ENCODE results near the gene EPOP. TPM values are rescaled to one million over a fixed set of nuclear protein-coding genes. Genes with fewer than 3 reads are reported as not detected.

Gene EPOP
- total and polyA plus RNA-seq, 2 experiments from 2014 or later: 0.42 to 2.4 TPM

DNA sequence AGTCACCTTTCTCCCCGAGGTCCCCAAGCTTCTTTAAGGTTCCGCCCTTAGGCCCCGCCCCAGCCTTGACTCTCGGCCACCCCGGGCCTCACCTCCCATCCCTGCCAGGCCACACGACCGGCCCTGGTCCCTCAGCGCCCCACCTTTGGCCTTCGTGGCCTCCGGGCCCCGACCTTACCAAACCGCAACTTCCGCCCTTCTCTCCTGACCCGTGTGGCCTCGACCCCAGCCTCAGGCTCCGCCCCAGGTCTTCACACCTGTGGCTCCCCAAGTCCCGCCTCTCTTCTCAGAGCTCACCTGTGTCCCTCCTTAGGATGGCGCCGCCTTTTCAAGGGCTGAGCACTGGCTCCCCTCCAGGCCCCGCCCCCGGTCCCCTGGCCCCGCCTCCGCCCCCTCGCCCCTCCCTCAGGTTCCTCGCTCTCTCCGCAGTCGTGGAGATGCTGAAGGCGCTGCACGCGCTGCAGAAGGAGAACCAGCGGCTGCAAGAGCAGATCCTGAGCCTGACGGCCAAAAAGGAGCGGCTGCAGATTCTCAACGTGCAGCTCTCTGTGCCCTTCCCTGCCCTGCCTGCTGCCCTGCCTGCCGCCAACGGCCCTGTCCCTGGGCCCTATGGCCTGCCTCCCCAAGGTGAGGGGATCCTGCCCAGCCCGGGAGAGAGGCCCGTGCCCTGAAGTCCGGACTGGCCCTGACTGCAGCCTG is 45.3 kb upstream of the EPOP start:
- Histone ChIP-seq H3K27me3 (ENCODE audit: insufficient read depth) (peaks cover 31% of the 10 kb centered on the region), H3K36me3 (ENCODE audit: insufficient read depth) (no peaks in the 10 kb centered on the region), H2AFZ (peak overlapping the region; percentile 94), H3K4me1 (ENCODE audit: insufficient read depth) (peaks cover 8% of the 10 kb centered on the region; the same call in 1 of the 2 replicates), H3F3A (replicated peaks; ENCODE audit: low read depth) (peaks cover 9% of the 10 kb centered on the region), H3K9me2 (ENCODE audit: insufficient read depth) (no peaks in the 10 kb centered on the region), H3K4me3 (peak overlapping the region; percentile 43), H3K4me2 (peak overlapping the region; percentile 71), H3K27ac (ENCODE audit: low read depth) (no peak overlapping the region), H4K20me1 (replicated peaks; ENCODE audit: insufficient read depth) (no peaks in the 10 kb centered on the region), H3K79me2 (replicated peaks; ENCODE audit: insufficient read depth) (no peaks in the 10 kb centered on the region)
- DNase-seq (ENCODE audit: low spot score) (peak; percentile 98), ATAC-seq (peak; percentile 79)
- Mint-ChIP-seq H3K36me3 (ENCODE audit: low read depth) (peaks cover 7% of the 10 kb centered on the region; the same call in 1 of the 3 replicates), H3K4me3 (peak overlapping the region; percentile 57), H3K27ac (no peak overlapping the region), H3K9me3 (no peaks in the 10 kb centered on the region; the same call in 2 of the 3 replicates), H3K4me1 (peaks cover 50% of the 10 kb centered on the region), H3K27me3 (ENCODE audit: insufficient read depth, low read depth, poor library complexity) (peaks cover 29% of the 10 kb centered on the region)
- TF ChIP-seq STAT1 (IDR thresholded peaks at IDR 0.05; ENCODE audit: unreplicated experiment) (no peak), POLR2AphosphoS5 (IDR thresholded peaks at IDR 0.05; ENCODE audit: low read depth) (0 out of 2 replicates have a peak, but pooled peaks have one; percentile 37), EZH2 (IDR thresholded peaks at IDR 0.05; ENCODE audit: low read depth, unreplicated experiment) (no peak)

- peak; percentile 58 for ATAC-seq
- H3K9me3 Mint-ChIP-seq: no peaks in the 10 kb centered on the region; the same call in 1 of the 3 replicates
- Histone ChIP-seq H2AFZ (peak overlapping the region; percentile 87), H3F3A (replicated peaks; ENCODE audit: low read depth) (peaks cover 9% of the 10 kb centered on the region), H3K4me2 (peak overlapping the region; percentile 71), H3K9me2 (ENCODE audit: insufficient read depth) (no peaks in the 10 kb centered on the region), H3K27ac (ENCODE audit: low read depth) (no peak overlapping the region), H3K4me1 (ENCODE audit: insufficient read depth) (peaks cover 8% of the 10 kb centered on the region; the same call in 1 of the 2 replicates), H4K20me1 (replicated peaks; ENCODE audit: insufficient read depth) (no peaks in the 10 kb centered on the region), H3K4me3 (peak overlapping the region; percentile 43), H3K79me2 (replicated peaks; ENCODE audit: insufficient read depth) (no peaks in the 10 kb centered on the region), H3K36me3 (ENCODE audit: insufficient read depth) (no peaks in the 10 kb centered on the region), H3K27me3 (ENCODE audit: insufficient read depth) (peaks cover 31% of the 10 kb centered on the region)
- DNase-seq (ENCODE audit: low spot score): peak; percentile 88
- no peak overlapping the region for H3K27ac Mint-ChIP-seq
- H3K27me3 Mint-ChIP-seq (ENCODE audit: insufficient read depth, low read depth, poor library complexity): peaks cover 30% of the 10 kb centered on the region
- peaks cover 7% of the 10 kb centered on the region for H3K36me3 Mint-ChIP-seq (ENCODE audit: low read depth)
- H3K4me1 Mint-ChIP-seq: peaks cover 56% of the 10 kb centered on the region
- peak overlapping the region; percentile 52 for H3K4me3 Mint-ChIP-seq
- no peak for TF ChIP-seq EZH2 (IDR thresholded peaks at IDR 0.05; ENCODE audit: low read depth, unreplicated experiment)
- TF ChIP-seq EZH2phosphoT487 (IDR thresholded peaks at IDR 0.05; ENCODE audit: unreplicated experiment): no peak
- no peak for TF ChIP-seq ETS1 (IDR thresholded peaks at IDR 0.05)
- TF ChIP-seq ZNF114 (CRISPR knock-in tag; IDR thresholded peaks at IDR 0.05): no peak
- TF ChIP-seq CTCF (conservative IDR thresholded peaks at IDR 0.05; ENCODE audit: low read depth in 2 of 2): no peak
- TF ChIP-seq, protein P1, sequence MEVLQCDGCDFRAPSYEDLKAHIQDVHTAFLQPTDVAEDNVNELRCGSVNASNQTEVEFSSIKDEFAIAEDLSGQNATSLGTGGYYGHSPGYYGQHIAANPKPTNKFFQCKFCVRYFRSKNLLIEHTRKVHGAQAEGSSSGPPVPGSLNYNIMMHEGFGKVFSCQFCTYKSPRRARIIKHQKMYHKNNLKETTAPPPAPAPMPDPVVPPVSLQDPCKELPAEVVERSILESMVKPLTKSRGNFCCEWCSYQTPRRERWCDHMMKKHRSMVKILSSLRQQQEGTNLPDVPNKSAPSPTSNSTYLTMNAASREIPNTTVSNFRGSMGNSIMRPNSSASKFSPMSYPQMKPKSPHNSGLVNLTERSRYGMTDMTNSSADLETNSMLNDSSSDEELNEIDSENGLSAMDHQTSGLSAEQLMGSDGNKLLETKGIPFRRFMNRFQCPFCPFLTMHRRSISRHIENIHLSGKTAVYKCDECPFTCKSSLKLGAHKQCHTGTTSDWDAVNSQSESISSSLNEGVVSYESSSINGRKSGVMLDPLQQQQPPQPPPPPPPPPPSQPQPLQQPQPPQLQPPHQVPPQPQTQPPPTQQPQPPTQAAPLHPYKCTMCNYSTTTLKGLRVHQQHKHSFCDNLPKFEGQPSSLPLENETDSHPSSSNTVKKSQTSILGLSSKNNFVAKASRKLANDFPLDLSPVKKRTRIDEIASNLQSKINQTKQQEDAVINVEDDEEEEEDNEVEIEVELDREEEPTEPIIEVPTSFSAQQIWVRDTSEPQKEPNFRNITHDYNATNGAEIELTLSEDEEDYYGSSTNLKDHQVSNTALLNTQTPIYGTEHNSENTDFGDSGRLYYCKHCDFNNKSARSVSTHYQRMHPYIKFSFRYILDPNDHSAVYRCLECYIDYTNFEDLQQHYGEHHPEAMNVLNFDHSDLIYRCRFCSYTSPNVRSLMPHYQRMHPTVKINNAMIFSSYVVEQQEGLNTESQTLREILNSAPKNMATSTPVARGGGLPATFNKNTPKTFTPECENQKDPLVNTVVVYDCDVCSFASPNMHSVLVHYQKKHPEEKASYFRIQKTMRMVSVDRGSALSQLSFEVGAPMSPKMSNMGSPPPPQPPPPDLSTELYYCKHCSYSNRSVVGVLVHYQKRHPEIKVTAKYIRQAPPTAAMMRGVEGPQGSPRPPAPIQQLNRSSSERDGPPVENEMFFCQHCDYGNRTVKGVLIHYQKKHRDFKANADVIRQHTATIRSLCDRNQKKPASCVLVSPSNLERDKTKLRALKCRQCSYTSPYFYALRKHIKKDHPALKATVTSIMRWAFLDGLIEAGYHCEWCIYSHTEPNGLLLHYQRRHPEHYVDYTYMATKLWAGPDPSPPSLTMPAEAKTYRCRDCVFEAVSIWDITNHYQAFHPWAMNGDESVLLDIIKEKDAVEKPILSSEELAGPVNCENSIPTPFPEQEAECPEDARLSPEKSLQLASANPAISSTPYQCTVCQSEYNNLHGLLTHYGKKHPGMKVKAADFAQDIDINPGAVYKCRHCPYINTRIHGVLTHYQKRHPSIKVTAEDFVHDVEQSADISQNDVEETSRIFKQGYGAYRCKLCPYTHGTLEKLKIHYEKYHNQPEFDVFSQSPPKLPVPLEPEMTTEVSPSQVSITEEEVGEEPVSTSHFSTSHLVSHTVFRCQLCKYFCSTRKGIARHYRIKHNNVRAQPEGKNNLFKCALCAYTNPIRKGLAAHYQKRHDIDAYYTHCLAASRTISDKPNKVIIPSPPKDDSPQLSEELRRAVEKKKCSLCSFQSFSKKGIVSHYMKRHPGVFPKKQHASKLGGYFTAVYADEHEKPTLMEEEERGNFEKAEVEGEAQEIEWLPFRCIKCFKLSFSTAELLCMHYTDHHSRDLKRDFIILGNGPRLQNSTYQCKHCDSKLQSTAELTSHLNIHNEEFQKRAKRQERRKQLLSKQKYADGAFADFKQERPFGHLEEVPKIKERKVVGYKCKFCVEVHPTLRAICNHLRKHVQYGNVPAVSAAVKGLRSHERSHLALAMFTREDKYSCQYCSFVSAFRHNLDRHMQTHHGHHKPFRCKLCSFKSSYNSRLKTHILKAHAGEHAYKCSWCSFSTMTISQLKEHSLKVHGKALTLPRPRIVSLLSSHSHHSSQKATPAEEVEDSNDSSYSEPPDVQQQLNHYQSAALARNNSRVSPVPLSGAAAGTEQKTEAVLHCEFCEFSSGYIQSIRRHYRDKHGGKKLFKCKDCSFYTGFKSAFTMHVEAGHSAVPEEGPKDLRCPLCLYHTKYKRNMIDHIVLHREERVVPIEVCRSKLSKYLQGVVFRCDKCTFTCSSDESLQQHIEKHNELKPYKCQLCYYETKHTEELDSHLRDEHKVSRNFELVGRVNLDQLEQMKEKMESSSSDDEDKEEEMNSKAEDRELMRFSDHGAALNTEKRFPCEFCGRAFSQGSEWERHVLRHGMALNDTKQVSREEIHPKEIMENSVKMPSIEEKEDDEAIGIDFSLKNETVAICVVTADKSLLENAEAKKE (CRISPR knock-in tag; IDR thresholded peaks at IDR 0.05): no peak
- no peak for TF ChIP-seq JUNB (IDR thresholded peaks at IDR 0.05; ENCODE audit: unreplicated experiment)
- no peak for TF ChIP-seq NANOG (IDR thresholded peaks at IDR 0.05; ENCODE audit: borderline replicate concordance)
- TF ChIP-seq POLR2AphosphoS5 (IDR thresholded peaks at IDR 0.05; ENCODE audit: low read depth): no peak
- TF ChIP-seq STAT1 (IDR thresholded peaks at IDR 0.05; ENCODE audit: unreplicated experiment): no peak
Observed at GRCh38 chr17:38719289-38719942, 44.7 kb upstream of the EPOP start.

Data from GM23338 (cell line).